ENCODE results near the gene COASY. TPM values are rescaled to one million over a fixed set of nuclear protein-coding genes. Genes with fewer than 3 reads are reported as not detected.

COASY gene
- total RNA-seq, 2 experiments from 2014 or later: 42.9 to 123 TPM

DNA sequence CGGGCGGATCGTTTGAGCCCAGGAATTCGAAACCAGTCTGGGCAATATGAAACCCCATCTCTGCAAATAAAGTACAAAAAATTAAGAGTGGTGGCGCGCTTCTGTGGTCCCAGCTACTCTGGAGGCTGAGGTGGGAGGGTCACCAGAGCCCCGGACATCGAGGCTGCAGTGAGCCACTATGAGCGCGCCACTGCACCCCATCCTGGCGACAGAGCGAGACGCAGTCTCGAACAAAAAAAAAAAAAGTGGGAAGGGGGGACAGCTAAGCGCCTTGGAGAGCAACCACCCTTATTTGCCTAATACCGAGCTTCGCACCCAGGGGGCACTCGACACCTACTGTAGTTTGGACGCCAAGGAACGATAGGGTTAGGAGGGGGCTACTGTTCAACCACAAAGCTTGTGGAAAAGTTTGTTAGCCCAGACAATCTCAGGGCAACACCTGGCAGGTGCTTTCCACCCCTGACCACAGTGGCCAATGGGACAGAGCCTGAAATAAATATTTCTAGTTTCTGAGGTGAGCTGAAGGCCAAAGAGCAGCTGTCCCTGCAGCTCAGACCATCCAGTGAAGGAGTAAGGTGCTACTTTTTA is 16.4 kb downstream of the COASY start:
- Histone ChIP-seq H3K4me2 (ENCODE audit: low read length) (peak overlapping the region; percentile 92), H3K9me2 (ENCODE audit: insufficient read depth, low read length) (no peaks in the 10 kb centered on the region), H4K20me1 (ENCODE audit: insufficient read depth, low read length) (peaks cover 4% of the 10 kb centered on the region; the same call in 1 of the 2 replicates), H3K4me3 (ENCODE audit: low read depth, low read length, poor library complexity, severe bottlenecking) (peak overlapping the region; percentile 84), H3K36me3 (ENCODE audit: insufficient read depth, low read length) (peaks cover 78% of the 10 kb centered on the region), H2AFZ (ENCODE audit: low read length) (peak overlapping the region; percentile 22; the same call in 1 of the 2 replicates), H3K9me3 (ENCODE audit: low read length) (no peaks in the 10 kb centered on the region), H3K79me2 (ENCODE audit: insufficient read depth, low read depth, low read length) (peaks cover 21% of the 10 kb centered on the region), H3K4me1 (ENCODE audit: insufficient read depth, low read length, poor library complexity, severe bottlenecking) (peaks cover 48% of the 10 kb centered on the region), H3K27ac (ENCODE audit: low read depth, low read length, poor library complexity, severe bottlenecking) (peak overlapping the region; percentile 93)
- TF ChIP-seq CTCF (conservative IDR thresholded peaks at IDR 0.05; ENCODE audit: low read length) (peak; percentile 92), EZH2phosphoT487 (IDR thresholded peaks at IDR 0.05; ENCODE audit: borderline replicate concordance, low read depth, low read length) (no peak)
- ChIA-PET CTCF (ENCODE audit: unreplicated experiment) (interaction anchor here (0.5 to 2.3 kb wide), 12 partner anchors 9 to 185 kb away, joined by 3 to 19 read pairs (median 6); partner anchors contain the start of genes CCR10, MLX, PLEKHH3 and RETREG3), POLR2A (interaction anchor here (0.5 to 2.8 kb wide), 17 partner anchors 9 to 333 kb away, joined by 3 to 10 read pairs (median 4); partner anchors contain the start of genes PLEKHH3, RETREG3, TUBG1 and VPS25)
- intact Hi-C loops (cut with micrococcal nuclease; ENCODE audit: unreplicated experiment): loop anchor here (1.0 to 10.0 kb wide), 6 partner anchors 30 to 246 kb away; partner anchors contain the start of gene BECN1
- no TSS peak for BruUV-seq (replicated peaks)
- peak; percentile 93 for DNase-seq (ENCODE audit: low spot score)

DNA sequence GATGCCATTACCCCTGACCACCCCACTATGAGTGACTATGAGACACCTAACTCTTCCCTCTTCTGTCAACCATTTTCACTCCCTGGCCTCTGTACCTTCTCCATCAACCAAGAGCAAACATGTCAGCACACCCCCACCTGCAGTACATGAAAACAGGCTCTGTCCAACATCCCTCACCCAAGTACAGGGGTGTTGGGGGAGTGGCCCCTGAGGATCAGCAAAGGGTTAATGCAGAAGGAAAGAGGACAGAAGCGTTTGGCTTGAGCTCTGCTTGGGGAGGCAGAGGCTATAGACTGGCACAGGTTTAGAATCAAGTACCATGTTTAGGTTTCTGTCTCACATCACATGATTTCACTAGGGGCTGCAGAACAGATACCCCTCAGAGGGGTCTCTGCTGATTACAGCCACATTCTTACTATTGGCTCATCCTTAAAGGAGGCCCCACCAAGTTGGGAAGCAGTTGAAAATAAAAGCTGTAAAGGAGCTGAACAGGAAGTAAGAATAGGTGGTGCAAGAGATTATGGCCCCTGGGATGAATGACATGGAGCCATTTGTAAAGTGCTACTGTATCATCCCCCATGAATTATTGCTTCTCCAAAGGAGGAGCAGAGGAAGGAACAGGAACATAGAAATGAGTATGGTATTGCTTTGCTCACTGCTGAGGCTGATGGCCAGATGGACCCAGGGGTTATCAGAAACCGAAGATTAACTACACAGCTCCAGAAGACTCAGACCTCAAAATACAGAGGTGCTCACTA is 18.0 kb downstream of the COASY start:
- Histone ChIP-seq H3K9me2 (ENCODE audit: insufficient read depth, low read length) (no peaks in the 10 kb centered on the region), H3K4me3 (ENCODE audit: low read depth, low read length, poor library complexity, severe bottlenecking) (peak overlapping the region; percentile 84), H2AFZ (ENCODE audit: low read length) (no peak overlapping the region), H3K4me1 (ENCODE audit: insufficient read depth, low read length, poor library complexity, severe bottlenecking) (peaks cover 46% of the 10 kb centered on the region), H3K9me3 (ENCODE audit: low read length) (no peaks in the 10 kb centered on the region), H4K20me1 (ENCODE audit: insufficient read depth, low read length) (peaks cover 4% of the 10 kb centered on the region; the same call in 1 of the 2 replicates), H3K4me2 (ENCODE audit: low read length) (peak overlapping the region; percentile 92), H3K79me2 (ENCODE audit: insufficient read depth, low read depth, low read length) (peaks cover 21% of the 10 kb centered on the region), H3K36me3 (ENCODE audit: insufficient read depth, low read length) (peaks cover 79% of the 10 kb centered on the region), H3K27ac (ENCODE audit: low read depth, low read length, poor library complexity, severe bottlenecking) (peak overlapping the region; percentile 93)
- no peak for DNase-seq (ENCODE audit: low spot score)
- TF ChIP-seq CTCF (conservative IDR thresholded peaks at IDR 0.05; ENCODE audit: low read length) (no peak), EZH2phosphoT487 (IDR thresholded peaks at IDR 0.05; ENCODE audit: borderline replicate concordance, low read depth, low read length) (no peak)
- ChIA-PET POLR2A (interaction anchor here (0.6 to 2.8 kb wide), 5 partner anchors 8 to 245 kb away, joined by 3 to 10 read pairs (median 4); partner anchors contain the start of genes RETREG3 and TUBG1), CTCF (ENCODE audit: unreplicated experiment) (no interaction called here)
- no TSS peak for BruUV-seq (replicated peaks)
- intact Hi-C loops (cut with micrococcal nuclease; ENCODE audit: unreplicated experiment): loop anchor here (2.0 to 10.0 kb wide), 2 partner anchors 39 to 245 kb away; partner anchors contain the start of gene BECN1
